Activated CD4-positive, alpha-beta T cell treated with anti-CD3 and anti-CD28 coated beads, Interleukin-2, amount 50 U/mL, for 16 hours (primary cell): Measurements from ENCODE around the gene ASMTL.

Source experiments
- DNase-seq: peaks from one replicate; pipeline ENCODE4 v3.0.0-alpha.2; 2020

ASMTL gene

DNA sequence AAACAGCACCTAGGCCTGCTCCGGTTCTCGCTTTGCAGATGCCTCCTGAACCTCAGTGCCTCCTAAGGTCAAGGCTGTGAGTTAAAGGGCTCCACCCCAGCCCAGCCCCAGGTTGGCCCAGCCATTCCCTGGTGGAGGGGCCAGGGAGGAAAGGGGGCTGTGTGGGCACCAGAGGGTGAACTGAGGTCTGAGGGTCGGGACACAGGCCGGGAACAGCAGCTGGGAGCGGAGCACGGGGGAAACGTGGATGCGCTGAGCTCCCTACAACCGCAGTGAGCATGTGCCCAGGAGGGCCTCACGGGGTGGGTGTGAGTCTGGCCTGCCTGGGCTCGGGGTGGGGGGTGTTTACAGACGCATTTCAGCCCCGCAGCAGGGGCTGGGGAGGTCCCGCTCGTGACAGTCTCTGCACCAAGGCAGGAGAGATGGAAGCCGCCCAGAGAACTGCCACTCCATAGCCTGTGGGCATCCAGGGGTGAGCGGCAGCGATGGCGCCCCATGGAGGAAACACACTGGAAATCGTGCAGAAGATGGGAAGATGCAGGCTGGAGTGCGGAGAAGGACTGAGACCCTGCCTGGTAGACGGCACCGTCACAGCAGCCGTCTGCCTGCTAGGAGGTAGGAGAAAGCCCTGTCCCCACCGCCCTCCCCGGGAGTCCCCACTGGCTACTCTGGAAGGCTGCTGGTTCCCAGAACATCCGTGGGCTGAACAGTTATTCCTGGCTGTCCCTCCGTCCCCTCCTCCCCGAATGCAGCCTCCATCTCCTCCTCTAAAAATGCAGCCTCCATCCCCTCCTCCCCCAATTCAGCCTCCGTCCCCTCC, 50.9 kb downstream of the ASMTL start:
- DNase-seq: no peak

DNA sequence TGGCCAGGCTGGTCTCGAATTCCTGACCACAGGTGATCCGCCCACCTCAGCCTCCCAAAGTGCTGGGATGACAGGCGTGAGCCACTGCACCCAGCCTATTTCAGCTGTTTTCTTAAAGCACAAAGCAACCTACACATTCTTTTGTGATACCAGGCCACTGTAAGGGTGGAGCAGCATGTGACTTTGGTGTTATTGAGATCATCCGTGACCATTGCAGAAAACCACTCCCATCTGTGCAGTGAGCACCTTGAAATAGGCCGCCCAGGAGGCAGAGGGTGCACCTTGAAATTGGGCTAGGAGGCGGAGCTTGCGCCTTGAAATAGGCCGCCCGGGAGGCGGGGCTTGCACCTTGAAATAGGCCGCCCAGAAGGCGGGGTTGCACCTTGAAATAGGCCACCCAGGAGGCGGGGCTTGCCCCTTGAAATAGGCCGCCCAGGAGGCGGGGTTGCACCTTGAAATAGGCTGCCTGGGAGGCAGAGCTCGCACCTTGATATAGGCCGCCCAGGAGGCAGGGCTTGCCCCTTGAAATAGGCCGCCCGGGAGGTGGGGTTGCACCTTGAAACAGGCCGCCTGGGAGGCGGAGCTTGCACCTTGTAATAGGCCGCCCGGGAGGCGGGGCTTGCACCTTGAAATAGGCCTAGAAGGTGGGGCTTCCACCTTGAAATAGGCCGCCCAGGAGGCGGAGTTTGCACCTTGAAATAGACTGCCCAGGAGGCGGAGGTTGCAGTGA, 51.8 kb downstream of the ASMTL start:
- no peak for DNase-seq

DNA sequence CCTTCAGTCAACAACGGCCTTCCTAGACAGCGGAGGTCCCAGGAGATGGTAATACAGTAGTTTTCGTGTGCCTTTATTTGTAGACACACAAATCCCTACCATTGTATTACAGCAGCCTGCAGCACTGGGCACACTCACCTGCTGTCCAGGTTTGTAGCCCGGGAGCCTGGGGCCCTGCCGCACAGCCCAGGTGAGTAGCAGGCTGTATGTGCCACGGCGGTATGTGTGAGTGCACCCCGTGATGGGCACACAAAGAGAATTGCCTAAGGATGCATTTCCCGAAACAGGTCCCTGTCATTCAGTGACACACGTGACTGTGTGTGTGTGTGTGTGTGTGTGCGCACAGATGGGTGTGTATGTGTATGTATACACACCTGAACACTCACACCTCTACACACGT, 52.7 kb downstream of the ASMTL start:
- no peak for DNase-seq

DNA sequence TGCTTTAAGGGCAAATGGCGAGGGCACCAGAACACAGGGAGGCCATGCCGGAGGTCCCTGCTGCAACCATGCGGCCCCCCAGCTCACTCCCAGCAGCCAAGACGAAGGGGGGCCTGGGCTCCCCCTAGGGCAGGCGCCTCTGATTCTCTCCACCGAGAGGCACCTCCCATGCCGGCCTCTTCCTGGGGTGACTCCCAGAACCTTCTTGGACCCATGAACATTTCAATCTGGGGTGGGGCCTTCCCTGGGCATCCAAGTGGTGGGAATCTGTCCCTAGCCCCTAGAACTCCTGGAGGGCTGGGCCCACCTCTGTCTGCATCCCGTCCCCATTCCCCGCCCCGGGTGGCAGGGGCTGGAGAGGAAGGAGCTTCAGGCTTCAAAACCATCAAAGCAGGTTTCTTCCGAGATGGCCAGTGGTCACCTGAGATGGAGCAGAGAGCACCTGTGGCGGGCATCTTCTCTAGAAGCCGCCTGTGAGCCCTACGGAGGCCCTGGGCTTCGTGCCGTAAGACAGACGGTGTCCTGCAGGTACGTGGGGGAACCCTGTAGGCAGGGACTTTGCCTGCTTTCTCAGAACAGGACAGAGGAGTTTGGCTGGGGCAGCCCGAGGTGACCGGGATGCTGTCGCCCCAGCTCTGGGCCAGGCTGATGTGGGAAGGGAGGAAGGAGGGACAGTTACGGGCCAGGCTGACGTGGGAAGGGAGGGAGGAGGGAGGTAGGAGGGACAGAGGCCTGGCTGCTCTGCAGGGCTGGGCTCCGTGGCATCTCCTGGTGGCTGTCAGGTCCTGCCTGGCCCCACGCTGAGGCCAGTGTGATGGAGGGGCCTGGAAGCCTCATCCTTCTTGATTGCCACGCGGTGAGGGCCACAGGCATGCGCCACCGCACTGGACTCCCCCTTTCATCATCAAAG, 54.0 kb downstream of the ASMTL start:
- no peak for DNase-seq

DNA sequence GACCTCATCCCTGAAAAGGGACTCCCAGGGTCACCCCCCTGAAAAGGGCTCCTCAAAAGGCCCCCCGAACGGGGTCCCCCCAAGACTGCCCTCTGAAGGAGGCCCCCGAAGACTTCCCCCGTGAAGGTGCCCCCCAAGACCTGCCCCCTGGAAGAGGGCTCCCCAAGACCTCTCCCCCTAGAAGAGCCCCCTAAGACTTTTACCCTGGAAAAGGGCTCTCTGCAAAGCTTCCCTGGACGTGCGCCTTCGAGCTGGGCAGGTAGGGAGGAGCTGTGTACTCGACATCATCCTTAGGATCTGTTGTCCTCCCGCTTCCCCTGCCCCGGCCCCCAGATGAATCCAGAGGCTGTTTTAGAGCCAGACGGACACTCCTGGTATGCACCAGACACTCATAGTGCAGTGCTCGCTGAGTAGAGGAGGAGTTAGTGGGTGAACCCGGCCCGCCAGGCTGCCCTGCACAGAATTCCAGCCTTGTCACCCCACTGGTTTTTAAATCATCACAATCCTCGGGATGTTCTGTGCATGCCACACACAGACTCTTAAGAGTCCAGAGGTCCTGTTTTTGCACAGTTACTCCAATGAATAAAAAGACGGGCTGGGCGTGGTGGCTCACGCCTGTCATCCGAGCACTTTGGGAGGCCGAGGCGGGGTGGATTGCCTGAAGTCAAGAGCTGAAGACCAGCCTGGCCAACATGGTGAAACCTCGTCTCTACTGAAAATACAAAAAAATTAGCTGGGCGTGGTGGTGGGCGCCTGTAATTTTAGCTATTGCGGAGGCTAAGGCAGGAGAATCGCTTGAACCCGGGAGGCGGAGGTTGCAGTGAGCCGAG, 55.1 kb downstream of the ASMTL start:
- DNase-seq: no peak

DNA sequence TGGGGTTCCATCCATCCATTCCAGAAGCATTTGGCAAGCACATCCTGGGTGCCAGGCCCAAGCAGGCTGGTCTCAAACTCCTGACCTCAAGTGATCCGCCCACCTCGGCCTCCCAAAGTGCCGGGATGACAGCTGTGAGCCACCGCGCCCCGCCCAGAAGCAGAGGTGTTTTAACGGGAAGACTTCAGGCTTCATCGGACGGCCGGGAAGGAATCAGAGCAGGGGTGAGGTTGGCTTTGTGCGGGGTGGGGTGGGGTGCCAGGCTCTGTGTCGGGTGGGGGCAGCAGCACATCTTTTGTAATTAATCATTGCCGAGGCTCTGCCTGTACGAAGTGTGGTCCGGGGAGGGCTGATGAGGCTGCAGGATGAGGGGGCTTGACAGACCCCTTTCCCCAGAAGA, 55.7 kb downstream of the ASMTL start:
- DNase-seq: no peak

DNA sequence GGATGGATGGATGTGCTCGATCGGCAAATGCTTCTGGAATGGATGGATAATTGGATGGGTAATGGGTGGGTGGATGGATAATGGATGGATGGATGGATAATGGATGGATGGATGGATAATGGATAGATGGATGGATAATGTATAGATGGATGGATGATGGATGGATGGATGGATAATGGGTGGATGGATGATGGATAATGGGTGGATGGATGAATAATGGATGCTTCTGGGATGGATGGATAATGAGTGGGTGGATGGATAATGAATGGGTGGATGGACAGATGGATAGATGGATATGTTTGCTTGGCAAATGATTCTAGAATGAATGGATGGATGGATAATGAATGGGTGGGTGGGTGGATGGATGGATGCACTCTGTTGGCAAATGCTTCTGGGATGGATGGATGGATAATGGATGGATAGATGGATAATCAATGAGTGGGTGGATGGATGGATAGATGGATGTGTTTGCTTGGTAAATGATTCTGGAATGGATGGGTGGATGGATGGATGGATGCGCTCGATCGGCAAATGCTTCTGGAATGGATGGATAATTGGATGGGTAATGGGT, 57.0 kb downstream of the ASMTL start:
- DNase-seq: no peak

DNA sequence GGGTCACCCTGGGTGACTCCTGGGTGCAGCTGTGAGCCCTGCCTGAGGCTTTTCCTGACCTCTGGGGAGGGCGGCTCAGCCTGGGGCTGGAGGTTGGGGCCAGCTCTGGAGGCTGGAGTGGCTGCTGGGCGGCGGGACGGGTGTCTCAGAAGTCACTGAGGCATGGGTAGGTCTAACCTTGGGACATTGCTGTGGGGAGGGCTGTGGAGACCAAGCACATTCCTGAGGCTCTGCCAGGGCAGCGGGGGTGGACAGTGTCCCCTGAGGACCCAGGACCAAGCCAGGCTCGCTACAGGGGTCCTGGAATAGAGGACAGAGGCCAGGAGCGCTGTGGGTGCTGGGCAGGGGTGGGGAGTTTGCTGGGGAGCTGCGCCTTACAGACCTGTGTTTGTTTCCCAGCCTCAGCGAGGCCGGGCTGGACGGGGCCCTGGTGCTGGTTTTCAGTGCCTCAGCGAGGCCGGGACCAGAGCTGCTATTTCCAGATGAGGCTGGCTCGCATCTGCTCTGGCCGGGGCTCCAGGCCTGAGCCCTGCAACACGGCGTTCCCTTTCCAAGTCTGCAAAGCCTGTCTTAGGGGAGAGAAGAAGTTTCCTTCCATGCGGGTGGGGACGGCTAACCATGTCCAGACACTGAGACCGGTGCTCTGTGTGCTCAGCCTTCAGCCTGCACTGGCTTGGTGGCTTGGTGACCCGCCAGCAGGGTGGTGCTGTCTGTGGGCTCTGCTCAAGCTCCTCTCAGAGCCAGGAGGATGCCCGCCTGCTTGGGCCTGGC, 57.8 kb downstream of the ASMTL start:
- DNase-seq: no peak

DNA sequence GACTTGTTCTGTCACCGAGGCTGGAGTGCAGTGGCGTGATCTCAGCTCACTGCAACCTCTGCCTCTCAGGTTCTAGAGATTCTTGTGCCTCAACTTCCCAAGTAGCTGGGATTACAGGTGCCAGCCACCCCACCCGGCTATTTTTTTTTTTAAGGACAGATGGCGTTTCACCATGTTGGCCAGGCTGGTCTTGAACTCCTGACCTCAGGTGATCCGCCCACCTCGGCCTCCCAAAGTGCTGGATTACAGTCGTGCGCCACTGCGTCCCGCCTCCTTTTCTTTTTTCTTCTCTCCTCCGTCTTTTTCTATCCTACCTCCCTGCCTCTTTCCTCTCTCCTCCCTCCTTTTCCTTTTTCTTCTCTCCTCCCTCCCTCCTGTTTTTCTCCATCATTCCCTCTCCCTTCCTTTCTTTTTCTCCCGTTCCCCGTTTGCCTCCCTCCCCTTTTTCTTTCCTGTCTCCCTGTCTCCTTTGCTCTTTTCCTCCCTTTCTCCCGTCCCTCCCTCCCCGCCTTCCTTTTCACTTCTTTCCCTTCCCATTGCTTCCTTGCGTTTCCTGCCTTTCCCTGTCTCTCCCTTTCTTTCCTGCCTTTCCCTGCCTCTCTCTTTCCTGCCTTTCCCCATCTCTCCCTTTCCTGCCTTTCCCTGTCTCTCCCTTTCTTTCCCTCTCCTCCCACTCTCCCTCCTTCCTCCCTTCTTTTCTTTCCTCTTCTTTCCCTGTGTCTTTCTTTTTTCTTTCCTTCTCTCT, 58.7 kb downstream of the ASMTL start:
- no peak for DNase-seq

DNA sequence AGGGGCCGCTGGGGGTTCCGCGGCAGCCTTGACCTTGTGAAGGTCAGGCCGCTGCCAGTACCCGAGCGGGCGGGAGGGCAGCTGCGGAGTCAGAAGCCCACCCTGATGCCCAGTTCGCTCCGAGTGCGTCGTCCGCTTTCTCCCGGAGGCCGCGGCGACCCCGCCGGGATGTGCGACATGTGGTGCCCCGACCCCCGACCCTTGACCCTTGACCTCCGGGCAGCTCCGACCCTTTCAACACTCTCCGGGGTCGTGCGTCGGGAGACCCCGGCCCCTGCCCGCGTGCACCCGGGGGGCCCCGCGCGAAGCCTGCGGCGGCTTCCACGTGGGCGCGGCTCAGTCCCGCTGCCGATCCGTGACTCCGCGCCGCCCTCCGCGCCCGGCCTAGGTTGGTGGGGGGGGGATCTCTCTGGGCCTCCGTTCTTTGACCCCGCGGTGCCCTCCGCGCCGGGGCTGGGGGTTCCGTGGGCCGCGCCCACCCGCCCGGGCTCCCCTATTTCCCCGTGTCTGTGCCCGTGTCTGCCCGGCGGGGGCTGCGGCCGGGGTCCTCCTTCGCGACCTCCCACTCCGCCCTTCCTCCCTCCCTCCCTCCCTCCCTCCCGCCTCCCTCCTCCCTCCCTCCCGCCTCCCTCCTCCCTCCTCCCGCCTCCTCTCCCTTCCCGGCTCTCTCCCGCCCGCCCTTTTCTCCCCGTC, 60.2 kb downstream of the ASMTL start:
- DNase-seq: peak; percentile 40

DNA sequence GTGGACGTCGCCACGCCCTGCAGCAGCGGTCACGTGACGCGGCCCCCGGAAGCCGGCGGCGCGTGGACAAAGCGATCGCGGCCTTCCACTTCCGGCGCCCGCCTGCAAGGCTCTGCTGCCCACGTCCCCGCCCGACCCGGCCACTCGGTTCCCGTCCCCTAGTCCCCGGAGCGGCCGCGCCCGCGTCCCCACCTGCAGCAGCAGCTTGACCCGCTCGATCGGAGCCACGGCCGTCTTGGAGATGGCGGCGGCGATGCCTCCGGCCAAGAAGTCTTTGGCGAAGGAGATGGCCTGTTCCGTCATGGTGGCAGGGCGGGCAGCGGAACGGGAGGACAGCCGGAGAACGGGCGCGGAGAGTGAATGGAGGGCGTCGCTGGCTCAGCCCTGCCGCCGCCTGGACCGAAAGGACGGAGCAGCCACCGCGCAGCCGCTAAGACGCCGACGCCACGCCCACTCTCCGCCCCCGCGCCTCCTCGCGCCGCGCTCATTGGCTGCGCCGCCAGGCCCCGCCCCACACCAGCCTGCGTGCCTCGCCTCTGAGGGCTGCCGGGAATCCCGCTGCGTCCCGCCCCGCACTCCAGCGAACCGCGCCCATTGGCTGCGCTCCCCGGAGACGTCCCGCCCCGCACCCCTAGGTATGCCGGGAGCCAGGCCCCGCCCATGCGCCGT, 60.9 kb downstream of the ASMTL start, which contains the start of gene SLC25A6:
SLC25A6 (minus strand) TSS at position 407 of the 669 bp plus-strand sequence; CDS start at position 303, 104 bp downstream.
- peak; percentile 99 for DNase-seq

DNA sequence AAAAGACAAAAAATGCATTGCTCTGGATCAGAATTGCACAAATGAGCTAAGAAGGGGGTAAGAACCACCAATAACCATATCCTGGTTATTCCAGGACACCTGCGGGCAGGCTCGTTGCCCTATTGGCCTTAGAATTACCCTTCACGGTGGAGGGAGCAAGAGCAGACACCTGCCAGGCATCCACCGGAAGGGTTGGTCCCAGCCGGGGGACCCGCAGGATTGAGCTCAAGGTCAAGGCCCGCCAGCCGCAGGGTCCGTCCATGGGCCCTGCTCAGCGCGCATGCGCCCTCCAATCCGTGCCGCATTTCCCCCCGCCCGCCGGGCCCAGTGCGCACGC, 61.4 kb downstream of the ASMTL start:
- DNase-seq: peak; percentile 94

DNA sequence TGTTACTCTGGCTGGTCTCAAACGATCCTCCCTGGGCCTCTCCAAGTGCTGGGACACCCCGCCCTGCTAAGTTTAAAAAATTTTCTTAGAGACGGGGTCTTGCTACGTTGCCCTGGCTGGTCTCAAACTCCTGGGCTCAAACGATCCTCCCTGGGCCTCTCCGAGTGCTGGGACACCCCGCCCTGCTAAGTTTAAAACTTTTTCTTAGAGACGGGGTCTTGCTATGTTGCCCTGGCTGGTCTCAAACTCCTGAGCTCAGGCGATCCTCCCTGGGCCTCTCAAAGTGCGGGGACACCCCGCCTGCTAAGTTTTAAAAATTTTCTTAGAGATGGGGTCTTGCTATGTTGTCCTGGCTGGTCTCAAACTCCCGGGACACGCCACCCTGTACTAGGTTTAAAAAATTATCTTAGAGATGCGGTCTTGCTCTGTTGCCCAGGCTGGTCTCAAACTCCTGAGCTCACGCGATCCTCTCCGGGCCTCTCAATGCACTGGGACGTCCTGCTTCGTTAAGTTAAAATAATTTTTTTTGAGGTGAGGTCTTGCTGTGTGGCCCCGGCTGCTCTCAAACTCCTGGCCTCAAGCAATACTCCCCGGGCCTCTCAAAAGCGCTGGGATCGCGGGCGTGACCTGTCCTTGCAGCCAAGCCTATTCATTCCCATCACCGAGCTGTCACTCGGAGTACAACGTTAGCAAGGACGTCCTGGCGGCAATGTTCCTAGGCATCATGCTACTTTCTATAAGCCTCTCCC, 61.9 kb downstream of the ASMTL start:
- no peak for DNase-seq

DNA sequence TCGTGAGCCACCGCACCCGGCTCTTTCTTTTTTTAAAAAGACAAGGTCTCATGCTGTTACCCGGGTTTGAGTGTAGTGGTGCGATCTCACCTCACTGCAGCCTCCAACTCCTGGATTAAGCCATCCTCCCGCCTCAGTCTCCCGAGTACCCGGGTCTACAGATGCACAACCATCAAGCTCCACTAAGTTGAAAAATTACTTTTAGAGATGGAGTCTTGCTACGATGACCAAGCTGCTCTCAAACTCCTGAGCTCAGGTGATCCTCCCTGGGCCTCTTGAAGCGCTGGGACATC, 62.8 kb downstream of the ASMTL start:
- DNase-seq: no peak

DNA sequence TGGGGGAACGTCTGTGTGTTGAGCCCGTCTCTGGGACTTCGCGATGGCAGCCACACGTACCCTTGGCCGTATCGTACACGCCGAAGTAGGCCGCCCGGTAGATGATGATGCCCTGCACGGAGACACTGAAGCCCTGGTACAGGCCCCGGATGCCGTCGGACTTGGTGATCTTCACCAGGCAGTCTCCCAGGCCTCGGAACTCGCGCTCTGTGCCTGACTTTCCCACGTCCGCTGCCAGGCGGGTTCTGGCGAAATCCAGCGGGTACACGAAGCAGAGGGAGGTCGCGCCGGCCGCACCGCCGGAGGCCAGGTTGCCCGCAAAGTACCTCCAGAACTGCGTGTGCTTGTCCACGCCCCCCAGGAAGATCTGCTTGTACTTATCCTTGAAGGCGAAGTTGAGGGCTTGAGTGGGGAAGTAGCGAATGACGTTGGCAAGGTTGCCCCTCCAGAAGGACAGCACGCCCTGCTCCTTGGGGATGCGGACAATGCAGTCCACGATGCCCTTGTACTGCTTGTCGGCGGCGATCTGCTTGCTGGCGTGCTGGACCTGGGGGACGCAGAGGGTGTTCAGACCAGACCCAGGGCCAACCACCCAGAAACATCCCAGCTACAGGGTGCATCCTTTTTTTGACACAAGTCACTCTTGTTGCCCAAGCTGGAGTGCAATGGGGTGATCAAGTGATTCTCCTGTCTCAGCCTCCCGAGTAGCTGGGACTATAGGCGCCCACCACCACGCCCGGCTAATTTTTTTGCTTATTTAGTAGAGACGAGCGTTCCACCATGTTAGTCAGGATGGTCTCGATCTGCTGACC, 63.3 kb downstream of the ASMTL start:
- no peak for DNase-seq

DNA sequence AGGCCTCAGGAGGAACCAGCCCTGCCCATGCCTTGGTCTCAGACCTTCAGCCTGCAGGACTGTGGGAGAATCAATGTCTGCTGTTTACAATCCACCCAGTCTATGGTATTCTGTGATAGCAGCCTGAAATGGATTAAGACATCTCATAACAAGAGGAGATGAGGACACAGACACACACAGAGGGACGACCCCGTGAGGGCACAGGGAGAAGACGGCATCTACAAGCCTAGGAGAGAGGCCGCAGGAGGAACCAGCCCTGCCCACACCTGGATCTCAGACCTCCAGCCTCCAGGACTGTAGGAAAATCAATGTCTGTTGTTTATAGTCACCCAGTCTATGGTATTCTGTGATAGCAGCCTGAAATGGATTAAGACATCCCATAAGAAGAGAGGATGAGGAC, 64.1 kb downstream of the ASMTL start:
- DNase-seq: no peak

DNA sequence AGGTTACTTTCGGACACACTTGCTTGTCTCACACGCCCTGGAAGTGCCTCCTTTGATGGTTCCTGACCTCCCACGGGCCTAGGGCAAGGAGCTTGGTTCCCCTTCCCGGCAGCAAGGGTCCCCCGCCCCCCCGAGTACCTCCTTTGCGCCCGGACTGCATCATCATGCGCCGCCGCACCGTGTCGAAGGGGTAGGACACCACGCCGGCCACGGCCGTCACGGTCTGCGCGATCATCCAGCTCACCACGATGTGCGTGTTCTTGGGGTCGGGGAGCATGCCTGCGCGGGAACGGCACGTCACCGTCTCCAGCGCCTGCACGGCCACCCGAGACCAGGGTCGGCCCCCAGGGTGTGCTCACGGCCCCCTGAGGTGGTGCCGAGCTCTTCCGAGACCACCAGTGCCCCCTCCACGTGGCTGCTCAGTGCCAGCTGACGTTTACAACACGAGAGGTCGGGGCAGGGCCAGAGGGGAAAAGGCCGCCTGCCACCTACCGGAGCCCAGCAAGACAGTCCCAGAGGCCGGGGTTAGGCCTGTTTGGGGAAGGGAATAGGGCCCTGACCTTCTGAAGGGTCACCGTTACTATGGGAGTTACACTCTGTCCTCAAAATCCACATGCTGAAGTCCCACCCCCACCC, 65.5 kb downstream of the ASMTL start:
- no peak for DNase-seq
